Endothelial cell of umbilical vein (primary cell): ENCODE measurements around the gene IGF2R. TPM values are rescaled to one million over a fixed set of nuclear protein-coding genes. Genes with fewer than 3 reads are reported as not detected.

Experiments
- BruUV-seq: library from RNA; stranded (reverse); fragments of 400-500 nt; replicated peaks from 2 replicates; lab custom pipeline; 2021; lab: Mats Ljungman, UMichigan
- CTCF ChIA-PET: fragments of 300-600, 350-600 bp; sonication (Branson Sonifier 250); formaldehyde crosslinking; loops from one replicate; lab custom pipeline; 2021; ENCODE audit warnings: antibody characterized with exemption, inconsistent platforms; lab: Charles Lee
- POLR2A ChIA-PET: fragments of 300-600, 350-600 bp; sonication (Branson Sonifier 250); formaldehyde crosslinking; loops from one replicate; lab custom pipeline; 2021; ENCODE audit warnings: antibody characterized with exemption, inconsistent platforms; lab: Charles Lee
- DNase-seq: peaks from one replicate; pipeline ENCODE4 v3.0.0-alpha.2; 2011; ENCODE audit warnings: low read depth, low spot score
- FAIRE-seq: peaks from 2 replicates; lab custom pipeline; 2011; peaks lifted over from hg19 to GRCh38; lab: Jason Lieb, UNC
- H2AFZ ChIP-seq: 2 replicates; pipeline ENCODE4 v1.6.0; 2012; ENCODE audit warnings: low read depth, low read length, control low read depth, inconsistent platforms
- H3K27ac ChIP-seq: 2 replicates; pipeline ENCODE4 v1.5.1; 2011; ENCODE audit warnings: low read depth, mild to moderate bottlenecking, control low read depth, low read length, moderate library complexity; ENCODE audit not compliant: insufficient read depth
- H3K27me3 ChIP-seq, 2 experiments: 2 replicates each; pipeline versions ENCODE4 v1.6.0 to v1.6.1; 2011; ENCODE audit warnings: low read length in 2 of 2, mixed read lengths in 1 of 2; ENCODE audit not compliant: control insufficient read depth in 2 of 2, insufficient read depth in 2 of 2
- H3K36me3 ChIP-seq, 2 experiments: 2 replicates in 1 of 2; 3 replicates in 1 of 2; pipeline ENCODE4 v1.5.1; 2011; ENCODE audit warnings: low read length in 2 of 2, mild to moderate bottlenecking in 1 of 2, moderate library complexity in 1 of 2; ENCODE audit not compliant: control insufficient read depth in 2 of 2, insufficient read depth in 2 of 2; ENCODE audit errors: extremely low read depth in 1 of 2
- H3K4me1 ChIP-seq: 3 replicates; pipeline ENCODE4 v1.5.1; 2011; ENCODE audit warnings: mild to moderate bottlenecking, low read length; ENCODE audit not compliant: control insufficient read depth, insufficient read depth; ENCODE audit errors: extremely low read depth
- H3K4me2 ChIP-seq: 2 replicates; pipeline ENCODE4 v1.6.1; 2011; ENCODE audit warnings: low read length, control low read depth, mixed read lengths; ENCODE audit not compliant: insufficient read depth
- H3K4me3 ChIP-seq, 3 experiments: fragments of 200-600 bp in 1 of 3; sonication (generic), shearing (Covaris generic) in 1 of 3; replicated peaks in 1 of 3; 2 replicates each; pipeline ENCODE4 v1.5.1; 2011 to 2016; ENCODE audit warnings: control low read depth in 3 of 3, low read length in 3 of 3, mild to moderate bottlenecking in 2 of 3, inconsistent platforms in 1 of 3, low read depth in 1 of 3, moderate library complexity in 1 of 3; ENCODE audit not compliant: insufficient read depth in 1 of 3
- H3K79me2 ChIP-seq: 2 replicates; pipeline ENCODE4 v1.6.0; 2012; ENCODE audit warnings: low read length, inconsistent platforms; ENCODE audit not compliant: control insufficient read depth, insufficient read depth
- H3K9ac ChIP-seq: replicated peaks from 2 replicates; pipeline ENCODE3; 2011; ENCODE audit warnings: low read length, control low read depth; ENCODE audit not compliant: insufficient read depth; ENCODE audit errors: extremely low read depth
- H3K9me1 ChIP-seq: replicated peaks from 3 replicates; pipeline ENCODE4 v1.6.0; 2011; ENCODE audit warnings: mild to moderate bottlenecking, low read length; ENCODE audit not compliant: control insufficient read depth, insufficient read depth; ENCODE audit errors: extremely low read depth
- H3K9me3 ChIP-seq: replicated peaks from 2 replicates; pipeline ENCODE4 v1.5.1; 2012; ENCODE audit warnings: low read length, inconsistent platforms; ENCODE audit not compliant: control insufficient read depth, insufficient read depth
- H4K20me1 ChIP-seq: replicated peaks from 2 replicates; pipeline ENCODE3; 2011; ENCODE audit warnings: mild to moderate bottlenecking, low read length; ENCODE audit not compliant: control insufficient read depth, insufficient read depth; ENCODE audit errors: extremely low read depth
- EZH2 ChIP-seq: IDR thresholded peaks from 2 replicates; pipeline ENCODE4 v1.6.1; 2012; ENCODE audit warnings: borderline replicate concordance, low read depth, mild to moderate bottlenecking, moderate library complexity, low read length, inconsistent platforms; ENCODE audit not compliant: severe bottlenecking
- FOS ChIP-seq: IDR thresholded peaks from 2 replicates; pipeline ENCODE4 v1.6.1; 2011; ENCODE audit warnings: mild to moderate bottlenecking, low read length, moderate library complexity, borderline replicate concordance; ENCODE audit not compliant: insufficient read depth
- GATA2 ChIP-seq: IDR thresholded peaks from 2 replicates; pipeline ENCODE4 v1.7.0; 2011; ENCODE audit warnings: low read depth, mild to moderate bottlenecking, moderate library complexity, mixed read lengths, low read length; ENCODE audit not compliant: insufficient read length, insufficient read depth
- JUN ChIP-seq: IDR thresholded peaks from 2 replicates; pipeline ENCODE4 v1.6.1; 2011; ENCODE audit warnings: borderline replicate concordance, low read depth; ENCODE audit not compliant: insufficient read length, insufficient read depth
- MYC ChIP-seq: IDR thresholded peaks from one replicate; pipeline ENCODE4 v1.6.1; 2011; ENCODE audit warnings: mild to moderate bottlenecking, low read depth, low read length
- POLR2A ChIP-seq: IDR thresholded peaks from 2 replicates; pipeline ENCODE4 v1.6.1; 2012; ENCODE audit warnings: low read depth, mild to moderate bottlenecking, control low read depth, low read length
- POLR2AphosphoS5 ChIP-seq: IDR thresholded peaks from 2 replicates; pipeline ENCODE4 v1.6.1; 2012; ENCODE audit warnings: low read depth, mild to moderate bottlenecking, control low read depth, low read length, moderate library complexity; ENCODE audit not compliant: insufficient read depth
- dilution Hi-C: fragments of 300-500 bp; cut with MboI; formaldehyde crosslinking; loops from one replicate; pipeline ENCODE4 v1.15.0; 2019; ENCODE audit warnings: low sequenced_read_pairs; ENCODE audit not compliant: extremely low pct_ligation_motif_present
- intact Hi-C: fragments of 100-400 bp; cut with micrococcal nuclease; formaldehyde crosslinking; loops from one replicate; pipeline ENCODE4 v1.10.0; 2022
- polyA plus RNA-seq, 4 experiments: library from polyadenylated mRNA; depleted of rRNA in 3 of 4; stranded (reverse) in 3 of 4; unstranded in 1 of 4; fragments of >200 nt; gene quantifications; 2 replicates each; pipeline versions ENCODE4 v1.2.1 to v1.2.3, GENCODE V29; 2011 to 2012; ENCODE audit warnings: missing spikeins in 1 of 4
- total RNA-seq: library from RNA; stranded (reverse); gene quantifications from 2 replicates; pipeline ENCODE4 v1.2.3, GENCODE V29; 2021
- TF ChIP-seq, protein P1 (sequence below): IDR thresholded peaks from 2 replicates; pipeline ENCODE4 v1.6.1; 2011; ENCODE audit not compliant: insufficient read depth, insufficient read length
- TF ChIP-seq, protein P2 (sequence below), 2 donors: IDR thresholded peaks; 1 replicate in 1 of 2; 2 replicates in 1 of 2; pipeline ENCODE4 v1.5.1; 2011; ENCODE audit warnings: low read length in 2 of 2, mild to moderate bottlenecking in 2 of 2, moderate library complexity in 2 of 2, control low read depth in 1 of 2, inconsistent platforms in 1 of 2, low read depth in 1 of 2; ENCODE audit not compliant: insufficient read depth in 1 of 2; ENCODE audit errors: extremely low read depth in 1 of 2

The IGF2R gene
- total and polyA plus RNA-seq, 2 donors (not counting 3 experiments of a cell fraction or from before 2014, with no cell fraction given), result 16.3 to 60.2 TPM

DNA sequence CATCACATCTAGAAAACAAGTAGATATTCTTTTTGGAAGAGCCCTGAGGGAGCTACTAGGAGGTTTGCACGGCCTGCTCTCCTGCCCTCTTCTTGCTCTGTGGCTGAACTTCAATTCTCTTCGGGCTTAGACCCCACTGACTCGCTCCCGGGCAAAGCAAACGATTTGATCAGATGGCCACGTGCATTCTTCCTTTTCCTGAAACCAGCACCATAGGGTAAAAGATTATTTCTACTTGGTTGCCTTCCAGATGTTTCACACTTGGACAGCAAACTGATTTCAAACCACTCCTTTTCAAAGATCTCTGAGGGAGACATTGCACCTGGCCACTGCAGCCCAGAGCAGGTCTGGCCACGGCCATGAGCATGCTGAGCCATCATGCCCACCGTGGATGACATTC, 152.7 kb downstream of the IGF2R start, which contains the start of gene SLC22A1:
TSS of gene SLC22A1 (plus strand) at position 258 of the 400 bp plus-strand sequence. CDS start at position 379, 121 bp downstream.
- H3K79me2 ChIP-seq, result no peaks in the 10 kb centered on the region
- no peaks in the 10 kb centered on the region for H3K27me3 ChIP-seq
- no peak within 1 kb of the TSS for H2AFZ ChIP-seq
- no peak within 1 kb of the TSS for H3K4me3 ChIP-seq
- no peak within 1 kb of the TSS for H3K27ac ChIP-seq
- TF ChIP-seq GATA2 (no peak), POLR2A (no peak), POLR2AphosphoS5 (no peak), MYC (no peak), EZH2 (no peak), FOS (no peak), JUN (no peak)
- TF ChIP-seq, protein P1, sequence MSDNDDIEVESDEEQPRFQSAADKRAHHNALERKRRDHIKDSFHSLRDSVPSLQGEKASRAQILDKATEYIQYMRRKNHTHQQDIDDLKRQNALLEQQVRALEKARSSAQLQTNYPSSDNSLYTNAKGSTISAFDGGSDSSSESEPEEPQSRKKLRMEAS, result no peak
- TF ChIP-seq, protein P2, sequence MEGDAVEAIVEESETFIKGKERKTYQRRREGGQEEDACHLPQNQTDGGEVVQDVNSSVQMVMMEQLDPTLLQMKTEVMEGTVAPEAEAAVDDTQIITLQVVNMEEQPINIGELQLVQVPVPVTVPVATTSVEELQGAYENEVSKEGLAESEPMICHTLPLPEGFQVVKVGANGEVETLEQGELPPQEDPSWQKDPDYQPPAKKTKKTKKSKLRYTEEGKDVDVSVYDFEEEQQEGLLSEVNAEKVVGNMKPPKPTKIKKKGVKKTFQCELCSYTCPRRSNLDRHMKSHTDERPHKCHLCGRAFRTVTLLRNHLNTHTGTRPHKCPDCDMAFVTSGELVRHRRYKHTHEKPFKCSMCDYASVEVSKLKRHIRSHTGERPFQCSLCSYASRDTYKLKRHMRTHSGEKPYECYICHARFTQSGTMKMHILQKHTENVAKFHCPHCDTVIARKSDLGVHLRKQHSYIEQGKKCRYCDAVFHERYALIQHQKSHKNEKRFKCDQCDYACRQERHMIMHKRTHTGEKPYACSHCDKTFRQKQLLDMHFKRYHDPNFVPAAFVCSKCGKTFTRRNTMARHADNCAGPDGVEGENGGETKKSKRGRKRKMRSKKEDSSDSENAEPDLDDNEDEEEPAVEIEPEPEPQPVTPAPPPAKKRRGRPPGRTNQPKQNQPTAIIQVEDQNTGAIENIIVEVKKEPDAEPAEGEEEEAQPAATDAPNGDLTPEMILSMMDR (IDR thresholded peaks at IDR 0.05; ENCODE audit: extremely low read depth in 1 of 2, insufficient read depth in 1 of 2, low read depth in 1 of 2, low read length in 2 of 2), result no peak
- FAIRE-seq (no peak), DNase-seq (no peak)
- ChIA-PET POLR2A (no interaction called here), CTCF (no interaction called here)
- H3K9me3 ChIP-seq, result no peaks in the 10 kb centered on the region
- no peak within 1 kb of the TSS for H3K4me2 ChIP-seq
- no peaks in the 10 kb centered on the region for H3K36me3 ChIP-seq
- no peaks in the 10 kb centered on the region for H3K4me1 ChIP-seq
- dilution Hi-C loops (no loop called here), intact Hi-C loops (no loop called here)
- H3K9ac ChIP-seq, result no peak within 1 kb of the TSS
- no peaks in the 10 kb centered on the region for H4K20me1 ChIP-seq
- no TSS peak for BruUV-seq
- H3K9me1 ChIP-seq, result no peaks in the 10 kb centered on the region
